NCI-H2196 (cell line): ENCODE results near the gene GNAI3.
A peak's percentile ranks its signal among the peaks of the same experiment; 100 is the strongest.

Source experiments
- DNase-seq: peaks from one replicate; lab custom pipeline; 2025; ENCODE audit not compliant: unreplicated experiment; lab: John Stamatoyannopoulos, UW

Gene GNAI3

GRCh38 chr1:109634771-109635750 is 86.6 kb downstream of the GNAI3 start:
- no peak for DNase-seq

- no peak for DNase-seq
Measured at GRCh38 chr1:109635862-109636200, 87.4 kb downstream of the GNAI3 start.

GRCh38 chr1:109636201-109636952 is 88.0 kb downstream of the GNAI3 start:
- DNase-seq: no peak

- no peak for DNase-seq
Measured at GRCh38 chr1:109637446-109637845, 89.0 kb downstream of the GNAI3 start.

- no peak for DNase-seq
Measured at GRCh38 chr1:109639063-109639840, 90.8 kb downstream of the GNAI3 start.

- no peak for DNase-seq
Measured at GRCh38 chr1:109639841-109640184, 91.4 kb downstream of the GNAI3 start.

GRCh38 chr1:109640285-109640865 is 92.0 kb downstream of the GNAI3 start:
- peak; percentile 80 for DNase-seq

GRCh38 chr1:109641078-109641740 is 92.8 kb downstream of the GNAI3 start:
- DNase-seq: no peak

GRCh38 chr1:109641861-109642260 is 93.4 kb downstream of the GNAI3 start:
- DNase-seq: no peak

- no peak for DNase-seq
Measured at GRCh38 chr1:109642626-109643025, 94.2 kb downstream of the GNAI3 start.

- DNase-seq: no peak
Measured at GRCh38 chr1:109643385-109644230, 95.2 kb downstream of the GNAI3 start.

GRCh38 chr1:109644670-109645069 is 96.3 kb downstream of the GNAI3 start:
- peak; percentile 13 for DNase-seq

GRCh38 chr1:109649491-109649914 is 101.1 kb downstream of the GNAI3 start:
- DNase-seq: peak; percentile 51

- no peak for DNase-seq
Measured at GRCh38 chr1:109650609-109651008, 102.2 kb downstream of the GNAI3 start.

- DNase-seq: no peak
Measured at GRCh38 chr1:109652402-109652801, 104.0 kb downstream of the GNAI3 start.

GRCh38 chr1:109653306-109653705 is 104.9 kb downstream of the GNAI3 start:
- no peak for DNase-seq

- no peak for DNase-seq
Measured at GRCh38 chr1:109654519-109654918, 106.1 kb downstream of the GNAI3 start.

- DNase-seq: peak; percentile 60
Measured at GRCh38 chr1:109655615-109656519, 107.5 kb downstream of the GNAI3 start, which contains the start of gene GSTM4. Gene GSTM4 (plus strand): TSS chr1:109656099. CDS start chr1:109656390, 291 bp downstream.
